Inflammatory macrophage (primary cell): ENCODE measurements around the gene DENND5A.

Source experiments
- DNase-seq, 2 donors: peaks; one replicate each; pipeline ENCODE4 v3.0.0-alpha.2; 2020 to 2022

The DENND5A gene

GRCh38 chr11:9172389-9172788 is 92.8 kb downstream of the DENND5A start:
- no peak for DNase-seq

DNA sequence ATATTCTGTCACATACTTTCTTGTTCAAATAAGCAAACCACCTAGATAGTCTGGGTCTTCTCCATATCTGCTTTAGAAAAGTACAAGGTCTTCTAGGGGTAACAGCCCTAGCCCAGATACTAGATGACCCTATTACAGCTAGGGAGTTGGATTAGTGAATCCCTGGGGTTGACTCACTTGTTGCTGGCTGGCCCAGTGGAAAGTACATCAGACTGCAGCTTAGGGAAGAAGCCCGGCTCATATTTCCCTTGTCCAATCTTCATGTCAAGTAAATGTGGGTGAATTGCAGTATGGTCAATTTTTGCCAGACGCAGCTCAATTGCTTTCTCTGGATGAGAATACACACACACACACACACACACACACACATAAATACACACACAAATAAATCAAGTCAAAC is 94.7 kb downstream of the DENND5A start:
- no peak for DNase-seq

DNA sequence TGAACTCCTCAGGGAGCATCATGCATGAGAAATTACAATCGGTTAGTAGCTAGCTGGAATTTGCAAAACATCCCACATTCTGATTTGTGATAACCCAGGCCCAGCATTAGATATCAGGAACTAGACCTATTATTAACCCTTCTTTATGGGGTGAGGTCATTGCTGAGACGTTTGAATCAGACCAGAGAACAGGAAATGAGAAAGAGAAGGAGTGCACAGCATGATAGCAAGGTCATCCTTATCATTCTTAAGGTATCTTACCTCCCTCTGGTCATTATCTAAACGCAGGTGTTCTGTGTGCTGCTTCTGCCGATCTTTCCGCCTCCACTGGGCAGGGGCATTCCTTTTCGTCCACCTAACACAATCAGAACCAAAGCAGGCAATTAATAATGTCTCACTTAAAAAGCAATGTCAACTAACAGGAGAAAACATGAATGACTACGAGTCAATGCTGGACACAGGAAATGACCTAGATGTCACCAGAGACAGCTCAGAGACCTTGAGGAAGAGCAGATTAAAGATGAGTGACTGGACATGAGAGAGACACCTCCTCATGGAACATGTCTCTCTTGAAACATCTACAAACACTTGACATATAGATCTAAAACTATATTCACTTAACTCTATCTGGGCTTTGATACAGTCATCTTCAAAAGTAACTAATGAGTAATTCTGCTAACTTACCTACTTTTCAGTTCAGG is 95.4 kb downstream of the DENND5A start:
- DNase-seq: peak in 1 of 2 donors; percentile 9

GRCh38 chr11:9161991-9162390 is 103.2 kb downstream of the DENND5A start:
- DNase-seq: peak; percentile 10 to 75

- peak; percentile 62 to 69 for DNase-seq
These were observed 105.0 kb downstream of the DENND5A start for GRCh38 chr11:9160166-9160565.

GRCh38 chr11:9158898-9159391 is 106.2 kb downstream of the DENND5A start:
- DNase-seq: peak; percentile 71 to 86

DNA sequence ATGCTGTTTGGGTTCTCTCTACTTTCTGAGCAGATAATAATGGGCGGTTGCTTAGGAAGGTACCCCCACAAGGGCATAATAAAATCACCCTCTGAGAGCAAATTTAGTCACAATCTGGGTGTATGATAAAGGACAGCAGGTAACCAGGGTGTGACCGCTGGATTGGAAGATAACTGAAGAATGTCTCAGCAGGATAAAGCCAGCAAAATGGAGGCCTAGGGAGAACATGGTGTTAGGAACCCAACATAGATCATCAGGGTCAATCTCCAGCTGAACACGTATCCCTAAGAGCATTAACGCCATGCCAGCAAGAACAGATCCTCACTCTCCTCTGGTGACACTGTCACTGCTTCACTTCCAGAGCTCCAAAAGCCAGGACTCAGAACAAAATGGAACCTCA is 109.2 kb downstream of the DENND5A start:
- no peak for DNase-seq

DNA sequence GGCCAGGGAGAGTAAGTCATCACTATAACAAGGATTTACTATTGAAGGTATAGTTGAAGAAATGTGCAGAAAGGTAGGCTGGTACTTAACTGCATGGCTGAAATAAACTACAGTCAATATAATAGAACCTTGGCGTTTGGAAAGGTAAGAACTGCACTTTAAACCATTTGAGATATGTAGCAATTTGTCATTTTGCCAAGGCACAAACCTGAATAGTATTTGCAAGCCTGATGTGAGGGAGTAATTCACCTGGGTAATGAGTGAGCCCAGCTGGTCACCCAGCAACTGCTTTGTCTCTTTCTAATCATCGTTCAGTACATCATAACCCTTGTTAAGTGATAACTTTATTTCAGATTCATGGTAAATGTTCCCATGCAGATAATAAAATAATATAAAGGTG is 111.5 kb downstream of the DENND5A start:
- DNase-seq: no peak

GRCh38 chr11:9151631-9152030 is 113.5 kb downstream of the DENND5A start:
- DNase-seq: no peak

DNA sequence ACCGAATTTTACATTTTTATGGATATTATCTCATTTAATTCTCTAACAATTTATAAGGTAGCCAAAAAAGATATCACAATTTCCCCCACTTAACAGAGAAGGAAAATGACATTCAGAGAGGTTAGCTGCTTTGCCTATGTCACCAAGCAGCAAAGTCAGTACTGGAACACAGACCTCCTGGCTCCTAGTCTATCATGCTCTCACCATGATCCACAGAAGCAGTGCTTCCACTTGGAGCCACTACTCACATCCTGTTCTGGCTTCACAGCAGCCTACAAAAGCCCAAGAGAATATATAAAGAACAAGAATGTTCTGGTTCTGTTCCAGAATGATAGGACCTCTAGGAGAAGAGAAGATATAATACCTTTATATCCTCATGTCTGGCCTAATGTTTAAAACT is 114.2 kb downstream of the DENND5A start:
- no peak for DNase-seq

DNA sequence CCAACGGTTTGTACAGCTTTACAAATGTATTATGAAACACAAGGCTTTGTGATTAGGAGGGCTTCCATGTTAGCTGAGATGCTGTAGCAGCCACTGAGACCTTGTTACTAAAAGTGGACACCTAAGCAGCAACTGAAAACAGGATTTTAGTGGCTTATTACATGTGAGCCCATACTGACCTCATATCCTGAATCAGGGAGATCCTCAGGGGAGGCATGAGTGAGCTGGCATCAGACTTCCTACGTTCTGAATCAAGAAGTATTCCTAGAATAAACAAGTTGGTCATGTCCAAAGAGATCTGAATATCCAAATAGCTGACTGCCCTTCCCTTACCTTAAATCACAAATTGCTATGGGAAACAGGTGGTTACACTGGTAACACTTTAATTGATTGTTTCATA is 114.6 kb downstream of the DENND5A start:
- DNase-seq: peak in 1 of 2 donors; percentile 10

GRCh38 chr11:9148727-9149126 is 116.4 kb downstream of the DENND5A start:
- no peak for DNase-seq

- DNase-seq: no peak
These were observed 117.1 kb downstream of the DENND5A start for GRCh38 chr11:9148035-9148434.

- no peak for DNase-seq
These were observed 118.7 kb downstream of the DENND5A start for GRCh38 chr11:9146477-9146876.

DNA sequence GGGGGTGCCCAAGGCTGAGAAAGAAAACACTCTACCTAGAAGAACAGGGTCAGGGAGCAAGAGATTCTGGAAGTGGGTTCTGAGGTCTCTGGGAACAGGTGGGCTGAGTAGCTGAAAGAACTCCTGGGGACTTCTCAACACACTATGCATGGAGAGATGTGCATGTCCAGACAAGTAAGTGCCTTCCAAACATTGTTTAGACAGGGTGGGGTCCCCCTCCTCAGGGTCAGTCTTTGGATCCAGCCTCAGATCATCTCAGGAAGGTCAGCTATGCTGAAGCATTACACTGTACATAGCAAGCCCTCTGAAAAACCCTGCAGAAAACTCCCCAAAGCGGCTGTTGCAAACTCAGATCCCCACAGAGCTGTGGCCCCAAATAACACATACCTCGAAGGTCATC is 119.9 kb downstream of the DENND5A start:
- DNase-seq: no peak

DNA sequence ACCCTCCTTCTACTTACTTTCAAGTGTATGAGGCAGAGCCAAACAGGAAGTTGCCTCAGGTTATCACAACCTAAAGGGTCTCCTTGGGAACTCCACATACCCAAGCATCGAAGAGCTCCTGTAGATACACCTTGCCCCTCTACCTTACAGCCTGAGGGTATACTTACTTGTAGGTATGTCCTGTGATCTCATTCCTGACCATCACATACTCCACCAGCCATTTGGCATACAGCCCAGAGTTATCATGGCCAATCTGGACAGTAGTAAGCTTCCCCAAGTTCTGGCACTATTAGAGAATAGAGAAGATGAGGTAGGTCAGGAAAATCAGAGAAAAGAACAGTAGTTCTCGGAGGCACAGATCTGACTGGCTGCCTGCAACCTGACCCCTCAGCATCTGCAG is 120.3 kb downstream of the DENND5A start:
- no peak for DNase-seq

DNA sequence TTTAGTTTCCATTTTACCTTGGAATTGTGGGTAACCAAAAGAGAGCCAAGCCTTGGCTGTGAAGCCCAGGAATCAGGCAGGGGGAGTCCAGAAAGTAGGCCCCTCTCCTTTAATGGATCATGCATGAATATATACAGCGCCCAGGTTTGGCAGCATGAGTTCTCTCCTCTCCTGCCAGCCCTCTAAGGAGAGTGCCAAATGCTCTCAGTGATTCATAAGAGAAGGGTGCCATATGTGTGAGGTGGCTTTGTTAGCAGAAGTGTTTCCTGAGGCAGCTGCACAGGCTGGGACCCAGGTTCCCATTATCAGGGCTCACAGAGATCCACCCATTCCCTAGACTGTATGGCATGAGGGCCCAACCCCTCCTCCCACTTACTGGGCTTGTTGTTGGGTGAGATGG is 121.4 kb downstream of the DENND5A start:
- no peak for DNase-seq

DNA sequence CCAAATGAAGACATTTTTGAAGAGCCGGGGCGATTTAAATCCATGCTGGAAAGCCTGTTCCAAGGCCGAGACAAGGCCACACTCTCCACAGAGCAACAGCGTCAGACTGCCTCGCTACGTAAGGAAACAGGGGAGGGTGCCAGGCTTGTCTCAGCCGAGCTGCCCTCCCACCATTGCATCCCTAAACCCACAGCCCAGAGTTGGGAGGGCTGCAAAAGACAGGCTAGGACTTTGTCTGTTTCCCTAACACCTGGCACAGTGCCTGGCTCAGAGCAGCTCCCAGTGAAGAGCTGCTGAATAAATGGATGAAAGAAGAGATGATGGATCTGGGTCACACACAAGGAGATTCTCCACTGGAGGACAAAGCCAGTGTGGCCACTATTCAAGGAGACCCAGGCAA is 122.4 kb downstream of the DENND5A start:
- no peak for DNase-seq

GRCh38 chr11:9141186-9141585 is 124.0 kb downstream of the DENND5A start:
- no peak for DNase-seq

DNA sequence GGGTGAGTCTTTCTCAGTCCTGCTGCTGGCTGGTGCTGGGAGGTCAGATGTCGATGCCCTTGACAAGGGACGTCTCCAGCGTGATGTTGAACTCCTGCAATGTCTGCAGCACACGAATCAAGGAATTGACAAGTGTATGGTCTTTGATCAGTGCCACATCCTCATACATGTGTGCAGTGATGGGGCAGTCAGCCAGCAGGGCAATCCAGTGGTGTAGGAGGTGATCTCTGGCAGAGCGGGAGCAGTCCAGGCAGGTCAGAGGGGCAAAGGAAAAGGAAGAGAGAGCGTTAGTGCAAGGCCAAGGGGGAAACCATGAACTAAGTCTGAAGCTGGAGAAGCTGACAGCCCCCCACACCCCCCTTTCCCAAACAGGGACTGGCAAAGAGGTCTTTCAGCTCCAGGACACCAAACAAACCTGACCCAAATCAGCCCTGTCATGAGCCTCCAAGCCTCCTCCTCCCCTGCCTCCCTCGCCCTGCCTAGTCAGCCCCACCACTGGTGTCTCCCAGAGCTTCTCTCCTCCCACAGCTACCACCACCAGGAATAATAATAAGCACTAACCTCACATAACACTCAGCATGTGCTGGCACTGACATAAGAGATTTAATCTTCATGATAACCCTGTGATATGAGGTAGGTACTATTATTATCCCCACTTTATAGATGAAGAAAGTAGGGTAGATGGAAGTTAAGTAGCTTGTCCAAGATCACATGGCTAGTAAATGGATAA is 125.4 kb downstream of the DENND5A start:
- DNase-seq: no peak

DNA sequence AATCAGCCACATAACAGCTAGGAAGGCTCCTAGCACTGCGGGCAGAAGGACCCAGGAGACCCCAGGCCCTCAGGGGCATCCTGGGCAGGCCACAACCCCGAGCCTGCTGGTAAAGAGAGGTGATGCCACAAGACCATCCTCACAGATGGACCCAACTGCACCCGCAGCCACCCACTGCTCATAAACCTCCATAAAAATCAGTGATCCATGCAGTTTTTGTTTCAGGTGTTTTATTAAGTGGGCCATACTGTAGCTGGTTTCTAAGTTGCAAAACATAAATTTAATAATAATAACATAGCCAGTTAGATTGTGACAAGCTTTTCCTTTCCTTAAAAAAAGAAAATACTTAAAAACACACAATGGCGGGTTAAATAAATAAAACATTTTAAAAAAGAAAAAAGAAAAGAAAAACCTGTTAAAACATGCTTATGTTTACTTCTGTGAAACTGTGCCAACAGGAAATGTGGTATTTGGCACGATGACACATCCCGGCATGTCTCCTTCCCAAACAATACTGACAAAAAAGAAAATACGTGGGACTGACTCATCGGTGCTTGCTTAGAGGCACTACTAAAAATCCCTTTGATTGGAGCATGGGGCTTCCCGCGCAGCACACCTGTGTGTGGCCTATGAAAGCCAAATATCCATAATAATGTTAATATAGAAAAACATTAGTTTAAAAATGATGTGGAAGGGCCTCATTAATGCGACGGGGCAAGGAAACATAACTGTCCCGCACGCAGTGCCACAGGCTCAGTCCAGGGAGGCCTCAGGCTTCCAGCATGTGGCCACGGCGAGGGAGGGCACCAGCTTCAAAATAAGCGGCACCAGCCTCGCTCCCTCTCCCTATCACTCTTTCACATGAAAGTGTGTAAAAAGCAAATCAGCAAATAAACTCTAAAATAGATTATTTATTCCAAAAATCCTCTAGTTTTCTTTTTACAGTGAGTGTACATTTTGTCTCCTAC is 126.3 kb downstream of the DENND5A start:
- DNase-seq: peak in 1 of 2 donors; percentile 51

DNA sequence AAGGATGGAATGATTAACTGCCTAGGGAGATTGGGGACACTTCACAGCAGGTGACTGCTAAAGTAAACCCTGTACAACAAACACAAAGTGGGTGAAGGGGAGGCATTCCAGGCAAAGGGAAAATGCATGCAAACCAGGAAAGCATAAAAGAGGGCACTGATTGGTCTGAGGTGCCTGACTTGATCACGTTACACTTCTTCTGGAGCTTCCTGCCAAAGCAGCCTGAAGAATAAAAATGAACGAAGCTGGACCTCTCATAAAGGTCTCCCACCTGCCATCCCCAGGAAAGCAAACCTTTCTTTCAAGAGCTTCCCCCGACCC is 127.1 kb downstream of the DENND5A start:
- no peak for DNase-seq
